Testis (tissue), 2 donors: ENCODE data around the gene MGME1.

ENCODE experiments used
- CTCF ChIP-seq, 3 experiments: fragments of 450-650 bp in 2 of 3; fragments of 200-600 bp in 1 of 3; sonication (generic) in 1 of 3; IDR thresholded peaks; one replicate each; pipeline ENCODE4 v1.5.1; 2016 to 2019; ENCODE audit warnings: antibody characterized with exemption in 3 of 3, mild to moderate bottlenecking in 2 of 3, moderate library complexity in 1 of 3
- POLR2A ChIP-seq: fragments of 450-650 bp; IDR thresholded peaks from one replicate; pipeline ENCODE4 v1.6.1; 2017; ENCODE audit warnings: antibody characterized with exemption, mild to moderate bottlenecking, moderate library complexity

DNA sequence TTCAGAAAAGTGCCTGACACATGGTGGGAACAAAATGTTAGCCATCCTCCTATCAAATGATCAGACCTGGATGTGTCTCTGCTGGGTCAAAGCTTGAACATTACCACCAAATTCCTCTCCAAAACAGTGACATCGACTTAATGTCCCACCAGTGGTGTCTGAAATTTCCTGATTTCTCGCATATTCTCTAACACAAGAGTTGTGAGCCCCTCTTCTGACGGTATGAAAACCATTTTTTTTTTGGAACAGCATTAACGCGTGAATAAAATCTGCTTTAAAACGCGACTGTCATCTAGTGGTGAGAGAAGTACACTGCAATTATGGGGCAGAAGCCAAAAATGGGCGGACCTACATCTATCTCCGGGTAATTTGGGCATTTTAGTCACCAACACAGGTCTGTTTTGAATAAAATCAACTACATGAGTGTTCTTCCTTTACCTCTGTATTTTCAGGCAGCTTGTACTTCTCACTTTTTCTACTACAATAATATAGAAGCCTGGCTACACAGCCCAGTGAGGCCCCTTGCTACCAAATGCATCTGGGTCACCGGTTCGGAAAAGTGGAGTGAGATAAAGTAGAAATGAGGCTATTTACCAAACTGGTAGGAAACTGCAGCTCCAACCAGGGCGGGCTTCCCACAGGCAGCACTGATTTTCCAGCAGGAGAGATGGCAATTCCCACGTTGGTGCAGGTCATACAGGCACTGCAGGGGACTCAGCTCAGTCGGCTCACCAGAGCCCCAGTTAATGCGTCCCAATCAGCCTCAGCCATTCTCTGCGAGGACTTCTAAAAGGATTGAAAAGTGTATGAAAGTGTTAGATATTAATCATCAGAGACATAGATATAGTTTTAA is 27.4 kb downstream of the MGME1 start:
- peak; percentile 86 to 97 (median 95) for TF ChIP-seq CTCF (IDR thresholded peaks at IDR 0.05)
- no peak for TF ChIP-seq POLR2A
